ENCODE measurements around the gene CAMTA1.
A peak's percentile ranks its signal among the peaks of the same experiment; 100 is the strongest.

Gene CAMTA1

GRCh38 chr1:6935911-6936690 lies 150.8 kb downstream of the CAMTA1 start:
- no peaks in the 10 kb centered on the region for H3K9me3 ChIP-seq
- H3K4me1 ChIP-seq: peaks cover 31% of the 10 kb centered on the region
- H3K27ac ChIP-seq: no peak overlapping the region
- H3K9ac ChIP-seq: no peak overlapping the region
- H3K27me3 ChIP-seq: peaks cover 35% of the 10 kb centered on the region
- no peaks in the 10 kb centered on the region for H3K36me3 ChIP-seq
- no peaks in the 10 kb centered on the region for H4K20me1 ChIP-seq
- H3K4me3 ChIP-seq: no peak overlapping the region
- TF ChIP-seq Cebpa-rat (IDR thresholded peaks at IDR 0.05): no peak
- H3K4me2 ChIP-seq: peak overlapping the region; percentile 7; the same call in 1 of the 2 replicates

GRCh38 chr1:6937048-6937447 lies 151.8 kb downstream of the CAMTA1 start:
- Histone ChIP-seq H3K4me3 (no peak overlapping the region), H3K9ac (no peak overlapping the region), H3K9me3 (no peaks in the 10 kb centered on the region), H3K4me2 (no peak overlapping the region), H3K27ac (no peak overlapping the region), H3K27me3 (peaks cover 35% of the 10 kb centered on the region), H3K36me3 (no peaks in the 10 kb centered on the region), H4K20me1 (no peaks in the 10 kb centered on the region), H3K4me1 (peaks cover 23% of the 10 kb centered on the region)
- TF ChIP-seq Cebpa-rat (IDR thresholded peaks at IDR 0.05): no peak

- Histone ChIP-seq H3K4me3 (no peak overlapping the region), H3K9me3 (no peaks in the 10 kb centered on the region), H3K36me3 (no peaks in the 10 kb centered on the region), H3K27me3 (peaks cover 28% of the 10 kb centered on the region), H3K4me1 (peaks cover 23% of the 10 kb centered on the region), H3K9ac (no peak overlapping the region), H3K27ac (no peak overlapping the region), H4K20me1 (no peaks in the 10 kb centered on the region), H3K4me2 (no peak overlapping the region)
- no peak for TF ChIP-seq Cebpa-rat (IDR thresholded peaks at IDR 0.05)
Measured at GRCh38 chr1:6939363-6939762, 154.1 kb downstream of the CAMTA1 start.

- H3K27ac ChIP-seq: no peak overlapping the region
- no peak for TF ChIP-seq Cebpa-rat (IDR thresholded peaks at IDR 0.05)
- no peak overlapping the region for H3K4me2 ChIP-seq
- no peak overlapping the region for H3K9ac ChIP-seq
- peaks cover 9% of the 10 kb centered on the region for H3K4me1 ChIP-seq
- H3K36me3 ChIP-seq: no peaks in the 10 kb centered on the region
- no peak overlapping the region for H3K4me3 ChIP-seq
- H3K9me3 ChIP-seq: no peaks in the 10 kb centered on the region
- no peaks in the 10 kb centered on the region for H4K20me1 ChIP-seq
- H3K27me3 ChIP-seq: peaks cover 4% of the 10 kb centered on the region
Measured at GRCh38 chr1:6941786-6942185, 156.5 kb downstream of the CAMTA1 start.

- H4K20me1 ChIP-seq: no peaks in the 10 kb centered on the region
- TF ChIP-seq Cebpa-rat (IDR thresholded peaks at IDR 0.05): no peak
- no peak overlapping the region for H3K4me3 ChIP-seq
- no peak overlapping the region for H3K27ac ChIP-seq
- no peaks in the 10 kb centered on the region for H3K27me3 ChIP-seq
- H3K4me1 ChIP-seq: peaks cover 8% of the 10 kb centered on the region
- no peak overlapping the region for H3K9ac ChIP-seq
- H3K36me3 ChIP-seq: no peaks in the 10 kb centered on the region
- H3K9me3 ChIP-seq: no peaks in the 10 kb centered on the region
- H3K4me2 ChIP-seq: no peak overlapping the region
Measured at GRCh38 chr1:6942990-6943389, 157.7 kb downstream of the CAMTA1 start.

- Histone ChIP-seq H3K9ac (no peak overlapping the region), H3K4me1 (no peaks in the 10 kb centered on the region; the same call in 1 of the 2 replicates), H3K27me3 (no peaks in the 10 kb centered on the region), H3K27ac (no peak overlapping the region), H3K4me3 (no peak overlapping the region), H3K36me3 (no peaks in the 10 kb centered on the region), H3K9me3 (no peaks in the 10 kb centered on the region), H4K20me1 (no peaks in the 10 kb centered on the region), H3K4me2 (no peak overlapping the region)
- no peak for TF ChIP-seq Cebpa-rat (IDR thresholded peaks at IDR 0.05)
Measured at GRCh38 chr1:6944434-6944833, 159.2 kb downstream of the CAMTA1 start.

GRCh38 chr1:6947952-6948351 lies 162.7 kb downstream of the CAMTA1 start:
- no peaks in the 10 kb centered on the region for H3K27me3 ChIP-seq
- no peak for TF ChIP-seq Cebpa-rat (IDR thresholded peaks at IDR 0.05)
- H3K4me1 ChIP-seq: peaks cover 23% of the 10 kb centered on the region
- H3K4me2 ChIP-seq: no peak overlapping the region
- H3K4me3 ChIP-seq: no peak overlapping the region
- H3K27ac ChIP-seq: no peak overlapping the region
- no peaks in the 10 kb centered on the region for H3K36me3 ChIP-seq
- H3K9ac ChIP-seq: no peak overlapping the region
- H3K9me3 ChIP-seq: no peaks in the 10 kb centered on the region
- no peaks in the 10 kb centered on the region for H4K20me1 ChIP-seq

GRCh38 chr1:6948416-6948815 lies 163.2 kb downstream of the CAMTA1 start:
- H3K27ac ChIP-seq: no peak overlapping the region
- H4K20me1 ChIP-seq: no peaks in the 10 kb centered on the region
- no peak overlapping the region for H3K9ac ChIP-seq
- no peaks in the 10 kb centered on the region for H3K36me3 ChIP-seq
- H3K4me3 ChIP-seq: no peak overlapping the region
- TF ChIP-seq Cebpa-rat (IDR thresholded peaks at IDR 0.05): no peak
- no peaks in the 10 kb centered on the region for H3K9me3 ChIP-seq
- H3K4me2 ChIP-seq: no peak overlapping the region
- no peaks in the 10 kb centered on the region for H3K27me3 ChIP-seq
- peaks cover 23% of the 10 kb centered on the region for H3K4me1 ChIP-seq

- Histone ChIP-seq H3K4me1 (peaks cover 24% of the 10 kb centered on the region), H3K9ac (no peak overlapping the region), H3K4me2 (no peak overlapping the region), H3K27ac (no peak overlapping the region), H3K27me3 (no peaks in the 10 kb centered on the region), H3K4me3 (no peak overlapping the region), H3K9me3 (no peaks in the 10 kb centered on the region), H3K36me3 (no peaks in the 10 kb centered on the region), H4K20me1 (no peaks in the 10 kb centered on the region)
- no peak for TF ChIP-seq Cebpa-rat (IDR thresholded peaks at IDR 0.05)
Measured at GRCh38 chr1:6948861-6949260, 163.6 kb downstream of the CAMTA1 start.

- H3K9ac ChIP-seq: no peak overlapping the region
- H4K20me1 ChIP-seq: no peaks in the 10 kb centered on the region
- H3K27ac ChIP-seq: no peak overlapping the region
- H3K9me3 ChIP-seq: no peaks in the 10 kb centered on the region
- peaks cover 33% of the 10 kb centered on the region for H3K4me1 ChIP-seq
- no peak for TF ChIP-seq Cebpa-rat (IDR thresholded peaks at IDR 0.05)
- H3K36me3 ChIP-seq: no peaks in the 10 kb centered on the region
- H3K27me3 ChIP-seq: no peaks in the 10 kb centered on the region
- peak overlapping the region; percentile 53 for H3K4me2 ChIP-seq
- H3K4me3 ChIP-seq: no peak overlapping the region
Measured at GRCh38 chr1:6950001-6950765, 164.9 kb downstream of the CAMTA1 start.
